AG04450 (cell line): Measurements from ENCODE around the gene ABCB6. TPM values are rescaled to one million over a fixed set of nuclear protein-coding genes. Genes with fewer than 3 reads are reported as not detected.

ENCODE experiments used
- CTCF ChIA-PET: fragments of 300-600, 350-600 bp; formaldehyde crosslinking; extraction: SDS; loops from one replicate; lab custom pipeline; 2022; ENCODE audit warnings: antibody characterized with exemption, inconsistent platforms; lab: Charles Lee
- POLR2A ChIA-PET: fragments of 350-600 bp; formaldehyde crosslinking; extraction: SDS; loops from one replicate; lab custom pipeline; 2021; ENCODE audit warnings: antibody characterized with exemption, inconsistent platforms; lab: Yijun Ruan, JAX
- DNase-seq: peaks from one replicate; pipeline ENCODE4 v3.0.0-alpha.2; 2011; ENCODE audit warnings: low read depth, low spot score
- H3K27ac ChIP-seq: one replicate; pipeline ENCODE4 v1.5.1; 2012; ENCODE audit warnings: low read depth, low read length, control low read depth
- H3K27me3 ChIP-seq: one replicate; pipeline ENCODE4 v1.6.0; 2012; ENCODE audit warnings: low read length; ENCODE audit not compliant: control insufficient read depth, insufficient read depth
- H3K4me3 ChIP-seq: 2 replicates; pipeline ENCODE4 v1.5.1; 2011; ENCODE audit warnings: mild to moderate bottlenecking, low read depth, low read length, control low read depth
- H3K9me3 ChIP-seq: 2 replicates; pipeline ENCODE4 v1.5.1; 2012; ENCODE audit warnings: low read length; ENCODE audit not compliant: control insufficient read depth, insufficient read depth
- CTCF ChIP-seq: IDR thresholded peaks from 2 replicates; pipeline ENCODE4 v1.5.1; 2011; ENCODE audit warnings: low read depth, low read length, control low read depth, inconsistent platforms
- polyA plus RNA-seq: library from polyadenylated mRNA; depleted of rRNA; stranded (reverse); fragments of >200 nt; gene quantifications from 2 replicates; pipeline ENCODE4 v1.2.3, GENCODE V29; 2011

Gene ABCB6
- polyA plus RNA-seq, 1 experiment, result 22.2 TPM

- Histone ChIP-seq H3K27ac (no peak overlapping the region), H3K9me3 (no peaks in the 10 kb centered on the region), H3K4me3 (no peak overlapping the region), H3K27me3 (no peaks in the 10 kb centered on the region)
- no peak for DNase-seq
- no peak for TF ChIP-seq CTCF
- ChIA-PET CTCF (interaction anchor here (0.7 to 1.8 kb wide), 3 partner anchors 24 to 170 kb away, joined by 3 to 4 read pairs (median 3); no protein-coding TSS in a partner anchor), POLR2A (no interaction called here)
Observed at GRCh38 chr2:219183151-219183772, 35.5 kb downstream of the ABCB6 start.

GRCh38 chr2:219182331-219183150 lies 36.2 kb downstream of the ABCB6 start:
- no peak overlapping the region for H3K27ac ChIP-seq
- no peak for TF ChIP-seq CTCF
- H3K9me3 ChIP-seq, result no peaks in the 10 kb centered on the region
- H3K4me3 ChIP-seq, result no peak overlapping the region
- CTCF ChIA-PET, result interaction anchor here (0.7 to 2.0 kb wide), 4 partner anchors 12 to 170 kb away, joined by 3 to 15 read pairs (median 5); partner anchors contain the start of gene SLC23A3
- H3K27me3 ChIP-seq, result no peaks in the 10 kb centered on the region
- POLR2A ChIA-PET, result interaction anchor here (0.9 kb wide), 1 partner anchor 11 kb away, joined by 3 read pairs; no protein-coding TSS in a partner anchor
- DNase-seq, result no peak

- no peaks in the 10 kb centered on the region; the same call in 1 of the 2 replicates for H3K9me3 ChIP-seq
- TF ChIP-seq CTCF, result no peak
- no peak for DNase-seq
- H3K27ac ChIP-seq, result no peak overlapping the region
- ChIA-PET POLR2A (interaction anchor here (0.6 to 1.1 kb wide), 2 partner anchors 16 to 127 kb away, joined by 4 to 5 read pairs; no protein-coding TSS in a partner anchor), CTCF (interaction anchor here (1.0 to 2.0 kb wide), 3 partner anchors 11 to 114 kb away, joined by 3 to 15 read pairs (median 6); partner anchors contain the start of gene SLC23A3)
- H3K27me3 ChIP-seq, result no peaks in the 10 kb centered on the region
- no peak overlapping the region for H3K4me3 ChIP-seq
Observed at GRCh38 chr2:219181531-219181930, 37.2 kb downstream of the ABCB6 start.

- no peak for DNase-seq
- ChIA-PET POLR2A (interaction anchor here (1.1 kb wide), 1 partner anchor 16 kb away, joined by 5 read pairs; no protein-coding TSS in a partner anchor), CTCF (interaction anchor here (1.0 to 2.0 kb wide), 3 partner anchors 10 to 114 kb away, joined by 3 to 15 read pairs (median 6); partner anchors contain the start of gene SLC23A3)
- H3K27me3 ChIP-seq, result no peaks in the 10 kb centered on the region
- H3K4me3 ChIP-seq, result no peak overlapping the region
- H3K27ac ChIP-seq, result no peak overlapping the region
- no peak for TF ChIP-seq CTCF
- H3K9me3 ChIP-seq, result no peaks in the 10 kb centered on the region; the same call in 1 of the 2 replicates
Observed at GRCh38 chr2:219180961-219181360, 37.8 kb downstream of the ABCB6 start.
